Stomach (tissue), 9 donors: ENCODE measurements around the gene CHURC1. TPM values are rescaled to one million over a fixed set of nuclear protein-coding genes. Genes with fewer than 3 reads are reported as not detected.

Experiments
- DNase-seq, 2 donors: peaks; one replicate each; pipeline versions ENCODE4 v3.0.0 to v3.0.0-alpha.2; 2013 to 2019
- H3K27ac ChIP-seq, 5 donors: fragments of 200-600 bp in 4 of 5; sonication (generic) in 4 of 5; one replicate each; pipeline ENCODE4 v1.5.1; 2013 to 2019; ENCODE audit warnings: mild to moderate bottlenecking in 1 of 5, moderate library complexity in 1 of 5
- H3K27me3 ChIP-seq, 3 donors: fragments of 200-600 bp; sonication (generic); one replicate each; pipeline ENCODE4 v1.5.1; 2017 to 2019; ENCODE audit warnings: mixed run types in 1 of 3
- H3K36me3 ChIP-seq, 4 donors: fragments of 200-600 bp; sonication (generic); 1 replicate in 3 of 4; 2 replicates in 1 of 4; pipeline ENCODE4 v1.5.1; 2016 to 2019
- H3K4me1 ChIP-seq, 4 donors: fragments of 200-600 bp; sonication (generic); one replicate each; pipeline ENCODE4 v1.5.1; 2016 to 2019
- H3K4me3 ChIP-seq, 4 donors: fragments of 200-600 bp; sonication (generic) in 3 of 4; one replicate each; pipeline ENCODE4 v1.5.1; 2016 to 2019; ENCODE audit warnings: mild to moderate bottlenecking in 1 of 4
- H3K9me3 ChIP-seq, 4 donors: fragments of 200-600 bp; sonication (generic); one replicate each; pipeline ENCODE4 v1.5.1; 2016 to 2019
- CTCF ChIP-seq, 7 experiments: fragments of 450-650 bp in 4 of 7; fragments of 200-600 bp in 3 of 7; sonication (generic) in 3 of 7; IDR thresholded peaks; one replicate each; pipeline ENCODE4 v1.5.1; 2016 to 2019; ENCODE audit warnings: antibody characterized with exemption in 7 of 7, control low read depth in 2 of 7, mild to moderate bottlenecking in 1 of 7
- EP300 ChIP-seq: sonication (generic); formaldehyde crosslinking; IDR thresholded peaks from one replicate; pipeline ENCODE4 v1.6.1; 2017; ENCODE audit warnings: antibody characterized with exemption
- POLR2A ChIP-seq, 4 donors: fragments of 450-650 bp; IDR thresholded peaks; one replicate each; pipeline ENCODE4 v1.6.1; 2016; ENCODE audit warnings: antibody characterized with exemption in 4 of 4, control low read depth in 2 of 4, mild to moderate bottlenecking in 1 of 4, moderate library complexity in 1 of 4
- POLR2AphosphoS5 ChIP-seq, 3 donors: sonication (generic); formaldehyde crosslinking; IDR thresholded peaks; one replicate each; pipeline ENCODE4 v1.6.1; 2016; ENCODE audit warnings: antibody characterized with exemption in 3 of 3
- WGBS, 5 donors: extraction: QIAGEN DNeasy Blood & Tissue Kit in 3 of 5; methylation state at CpG; one replicate each; pipeline versions ENCODE4 v1.1.5 to v1.1.7; 2013 to 2018; 5-methylcytosine and 5-hydroxymethylcytosine counted together
- intact Hi-C: fragments of 100-400 bp; cut with DNase I; formaldehyde crosslinking; loops from one replicate; pipeline ENCODE4 v1.15.1; 2023; ENCODE audit warnings: low total_unique reads
- polyA plus RNA-seq, 3 donors: library from polyadenylated mRNA; stranded (reverse); fragments of 200-250 nt; gene quantifications; one replicate each; pipeline ENCODE4 v1.2.3, GENCODE V29; 2013
- total RNA-seq, 5 donors: library from RNA; depleted of rRNA; stranded (reverse); fragments of >200 nt; gene quantifications; one replicate each; pipeline versions ENCODE4 v1.1.0 to v1.2.3, GENCODE V29; 2014 to 2016
- donor health status: healthy with polysubstance abuse.
- donor health status: Bipolar disorder and iron deficiency.
- donor health status: healthy.

Gene CHURC1
- total and polyA plus RNA-seq, 8 donors: 20.4 to 102 (median 42.5) TPM

- peak overlapping the region; percentile 13 to 85 (median 69) for H3K27ac ChIP-seq
- WGBS, 5 donors: 72 to 88% (median 83%) methylated on average over 5 to 6 of the region's 6 CpGs
- no peak for DNase-seq
- no peaks in the 10 kb centered on the region for H3K27me3 ChIP-seq
- no peak for TF ChIP-seq EP300
- TF ChIP-seq CTCF (IDR thresholded peaks at IDR 0.05): no peak
- TF ChIP-seq POLR2A (IDR thresholded peaks at IDR 0.05): no peak
- no peak for TF ChIP-seq POLR2AphosphoS5 (IDR thresholded peaks at IDR 0.05)
- H3K4me3 ChIP-seq: no peak overlapping the region
- H3K36me3 ChIP-seq: peaks cover 16 to 62% (median 43%) of the 10 kb centered on the region in 4 donors
- peaks cover 5 to 40% (median 33%) of the 10 kb centered on the region in 4 donors for H3K4me1 ChIP-seq
- intact Hi-C loops: no loop called here
- H3K9me3 ChIP-seq: no peaks in the 10 kb centered on the region
Observed at GRCh38 chr14:64943556-64943955, 29.3 kb downstream of the CHURC1 start.

- H3K4me1 ChIP-seq: peaks cover 5 to 35% (median 29%) of the 10 kb centered on the region in 4 donors
- no peak for DNase-seq
- peaks cover 16 to 66% (median 43%) of the 10 kb centered on the region in 4 donors for H3K36me3 ChIP-seq
- 85 to 96% (median 91%) methylated on average over 2 of the region's 2 CpGs for WGBS, 5 donors
- H3K27ac ChIP-seq: peak overlapping the region in 4 of 5 donors; percentile 19 to 85 (median 76)
- no peaks in the 10 kb centered on the region for H3K9me3 ChIP-seq
- intact Hi-C loops: no loop called here
- no peaks in the 10 kb centered on the region for H3K27me3 ChIP-seq
- H3K4me3 ChIP-seq: no peak overlapping the region
- TF ChIP-seq POLR2AphosphoS5 (IDR thresholded peaks at IDR 0.05) (no peak), EP300 (no peak), POLR2A (IDR thresholded peaks at IDR 0.05) (no peak), CTCF (IDR thresholded peaks at IDR 0.05) (no peak)
Observed at GRCh38 chr14:64944041-64944440, 29.8 kb downstream of the CHURC1 start.

GRCh38 chr14:64944861-64945260 lies 30.6 kb downstream of the CHURC1 start:
- no peak overlapping the region for H3K4me3 ChIP-seq
- WGBS, 5 donors: 91 to 100% (median 96%) methylated on average over 4 of the region's 4 CpGs

GRCh38 chr14:64945431-64946178 lies 31.4 kb downstream of the CHURC1 start:
- Histone ChIP-seq H3K9me3 (no peaks in the 10 kb centered on the region), H3K27ac (no peak overlapping the region), H3K4me1 (peaks cover 5 to 19% (median 15%) of the 10 kb centered on the region in 4 donors), H3K36me3 (peaks cover 10 to 66% (median 40%) of the 10 kb centered on the region in 4 donors), H3K27me3 (no peaks in the 10 kb centered on the region), H3K4me3 (no peak overlapping the region)
- DNase-seq: no peak
- TF ChIP-seq POLR2A (IDR thresholded peaks at IDR 0.05) (no peak), EP300 (no peak), POLR2AphosphoS5 (IDR thresholded peaks at IDR 0.05) (no peak), CTCF (IDR thresholded peaks at IDR 0.05) (no peak)
- intact Hi-C loops: no loop called here
- WGBS, 5 donors: 81 to 89% (median 86%) methylated on average over 12 of the region's 12 CpGs

More at GRCh38 chr14:64944861-64945260, 30.6 kb downstream of the CHURC1 start:
- H3K27ac ChIP-seq: no peak overlapping the region
- intact Hi-C loops: no loop called here
- no peaks in the 10 kb centered on the region for H3K9me3 ChIP-seq
- H3K36me3 ChIP-seq: peaks cover 16 to 64% (median 38%) of the 10 kb centered on the region in 4 donors
- H3K27me3 ChIP-seq: no peaks in the 10 kb centered on the region
- TF ChIP-seq POLR2A (IDR thresholded peaks at IDR 0.05) (no peak), EP300 (no peak), CTCF (IDR thresholded peaks at IDR 0.05) (no peak), POLR2AphosphoS5 (IDR thresholded peaks at IDR 0.05) (no peak)
- no peak for DNase-seq
- H3K4me1 ChIP-seq: peaks cover 5 to 27% (median 21%) of the 10 kb centered on the region in 4 donors
